ENCODE results near the gene MEIS3.

- TF ChIP-seq POLR2A (IDR thresholded peaks at IDR 0.05; ENCODE audit: low read length) (no peak), GATA1 (IDR thresholded peaks at IDR 0.05; ENCODE audit: low read depth, low read length) (no peak)
Observed at GRCh38 chr19:47418692-47419029, 666 bp downstream of the MEIS3 start.
